OCI-LY3 (cell line): Measurements from ENCODE around the gene PPP1R12B.

Experiments
- EZH2phosphoT487 ChIP-seq: fragments of 200-600 bp; shearing (Covaris generic); IDR thresholded peaks from 2 replicates; pipeline ENCODE4 v1.6.1; 2018; ENCODE audit warnings: antibody characterized with exemption, mixed run types, low read depth
- TF ChIP-seq, protein P1 (sequence below): fragments of 200-600, 300-600 bp; sonication (generic); IDR thresholded peaks from 2 replicates; pipeline ENCODE4 v1.5.1; 2014; ENCODE audit warnings: antibody characterized with exemption, low read length, low read depth

DNA sequence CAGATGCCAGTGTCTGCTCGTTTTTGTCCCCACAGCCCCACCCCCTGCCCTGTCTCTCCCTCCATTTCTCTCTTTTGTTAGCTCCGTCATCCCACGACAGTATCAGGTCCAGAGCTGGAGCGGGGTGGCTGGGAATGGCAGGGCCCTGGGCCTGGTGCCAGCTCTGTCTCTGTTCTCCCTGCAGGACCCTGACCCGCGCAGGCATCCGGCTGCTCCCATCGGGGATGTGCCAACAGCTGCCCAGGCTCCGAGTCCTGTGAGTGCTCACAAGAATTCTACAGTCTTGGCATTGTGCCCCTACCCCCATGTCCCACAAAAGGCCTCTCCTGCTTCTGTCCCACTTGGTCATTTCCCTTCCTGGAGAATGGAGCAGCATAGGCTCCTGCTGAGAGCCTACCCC, 44.1 kb upstream of the PPP1R12B start:
- TF ChIP-seq, protein P1, sequence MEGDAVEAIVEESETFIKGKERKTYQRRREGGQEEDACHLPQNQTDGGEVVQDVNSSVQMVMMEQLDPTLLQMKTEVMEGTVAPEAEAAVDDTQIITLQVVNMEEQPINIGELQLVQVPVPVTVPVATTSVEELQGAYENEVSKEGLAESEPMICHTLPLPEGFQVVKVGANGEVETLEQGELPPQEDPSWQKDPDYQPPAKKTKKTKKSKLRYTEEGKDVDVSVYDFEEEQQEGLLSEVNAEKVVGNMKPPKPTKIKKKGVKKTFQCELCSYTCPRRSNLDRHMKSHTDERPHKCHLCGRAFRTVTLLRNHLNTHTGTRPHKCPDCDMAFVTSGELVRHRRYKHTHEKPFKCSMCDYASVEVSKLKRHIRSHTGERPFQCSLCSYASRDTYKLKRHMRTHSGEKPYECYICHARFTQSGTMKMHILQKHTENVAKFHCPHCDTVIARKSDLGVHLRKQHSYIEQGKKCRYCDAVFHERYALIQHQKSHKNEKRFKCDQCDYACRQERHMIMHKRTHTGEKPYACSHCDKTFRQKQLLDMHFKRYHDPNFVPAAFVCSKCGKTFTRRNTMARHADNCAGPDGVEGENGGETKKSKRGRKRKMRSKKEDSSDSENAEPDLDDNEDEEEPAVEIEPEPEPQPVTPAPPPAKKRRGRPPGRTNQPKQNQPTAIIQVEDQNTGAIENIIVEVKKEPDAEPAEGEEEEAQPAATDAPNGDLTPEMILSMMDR, result no peak
- no peak for TF ChIP-seq EZH2phosphoT487
